Lower leg skin (tissue), 3 donors: Measurements from ENCODE around the gene CCDC9B.

ENCODE experiments used
- POLR2A ChIP-seq, 2 donors: fragments of 450-650 bp; IDR thresholded peaks; one replicate each; pipeline ENCODE4 v1.6.1; 2016 to 2017; ENCODE audit warnings: antibody characterized with exemption in 2 of 2, mild to moderate bottlenecking in 1 of 2, moderate library complexity in 1 of 2
- TF ChIP-seq, protein P1 (sequence below), 3 donors: fragments of 450-650 bp; IDR thresholded peaks; one replicate each; pipeline ENCODE4 v1.5.1; 2016; ENCODE audit warnings: antibody characterized with exemption in 3 of 3, mild to moderate bottlenecking in 3 of 3, moderate library complexity in 2 of 3

DNA sequence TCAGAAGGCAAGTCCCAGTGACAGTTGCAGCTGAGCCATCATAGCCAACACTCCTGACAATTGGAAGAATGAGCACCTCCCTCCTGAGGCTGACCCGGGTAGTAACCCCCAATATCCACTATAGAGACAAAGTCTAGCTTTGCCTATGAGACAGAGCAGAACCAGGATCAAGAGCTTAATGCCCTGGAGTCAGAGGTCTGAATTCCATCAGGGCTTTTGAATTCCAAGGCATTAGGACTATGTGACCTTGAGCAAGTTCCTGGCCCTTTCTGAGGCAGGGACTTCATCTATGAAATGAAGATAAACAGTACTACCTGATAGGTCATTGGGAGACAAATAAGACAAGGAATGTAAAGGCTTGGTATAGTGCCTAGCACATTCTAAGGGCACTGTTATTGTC, 20.3 kb downstream of the CCDC9B start:
- TF ChIP-seq POLR2A (IDR thresholded peaks at IDR 0.05), result no peak
- TF ChIP-seq, protein P1, sequence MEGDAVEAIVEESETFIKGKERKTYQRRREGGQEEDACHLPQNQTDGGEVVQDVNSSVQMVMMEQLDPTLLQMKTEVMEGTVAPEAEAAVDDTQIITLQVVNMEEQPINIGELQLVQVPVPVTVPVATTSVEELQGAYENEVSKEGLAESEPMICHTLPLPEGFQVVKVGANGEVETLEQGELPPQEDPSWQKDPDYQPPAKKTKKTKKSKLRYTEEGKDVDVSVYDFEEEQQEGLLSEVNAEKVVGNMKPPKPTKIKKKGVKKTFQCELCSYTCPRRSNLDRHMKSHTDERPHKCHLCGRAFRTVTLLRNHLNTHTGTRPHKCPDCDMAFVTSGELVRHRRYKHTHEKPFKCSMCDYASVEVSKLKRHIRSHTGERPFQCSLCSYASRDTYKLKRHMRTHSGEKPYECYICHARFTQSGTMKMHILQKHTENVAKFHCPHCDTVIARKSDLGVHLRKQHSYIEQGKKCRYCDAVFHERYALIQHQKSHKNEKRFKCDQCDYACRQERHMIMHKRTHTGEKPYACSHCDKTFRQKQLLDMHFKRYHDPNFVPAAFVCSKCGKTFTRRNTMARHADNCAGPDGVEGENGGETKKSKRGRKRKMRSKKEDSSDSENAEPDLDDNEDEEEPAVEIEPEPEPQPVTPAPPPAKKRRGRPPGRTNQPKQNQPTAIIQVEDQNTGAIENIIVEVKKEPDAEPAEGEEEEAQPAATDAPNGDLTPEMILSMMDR (IDR thresholded peaks at IDR 0.05), result no peak
